Astrocyte (in vitro differentiated cells and primary cell): ENCODE data around the gene EIF1AD. TPM values are rescaled to one million over a fixed set of nuclear protein-coding genes. Genes with fewer than 3 reads are reported as not detected.

ENCODE experiments used
- DNase-seq: peaks from one replicate; pipeline ENCODE4 v3.0.0-alpha.2; 2010; ENCODE audit warnings: low read depth
- FAIRE-seq: peaks from 2 replicates; lab custom pipeline; 2011; peaks lifted over from hg19 to GRCh38; lab: Jason Lieb, UNC
- H2AFZ ChIP-seq: 2 replicates; pipeline ENCODE4 v1.6.0; 2012; ENCODE audit warnings: low read depth, low read length, inconsistent platforms
- H3K27ac ChIP-seq: 2 replicates; pipeline ENCODE4 v1.5.1; 2011; ENCODE audit warnings: low read depth, low read length, inconsistent platforms
- H3K27me3 ChIP-seq: 2 replicates; pipeline ENCODE4 v1.6.0; 2011; ENCODE audit warnings: low read length, inconsistent platforms; ENCODE audit not compliant: insufficient read depth
- H3K36me3 ChIP-seq: 2 replicates; pipeline ENCODE4 v1.5.1; 2011; ENCODE audit warnings: low read length, inconsistent platforms; ENCODE audit not compliant: insufficient read depth
- H3K4me1 ChIP-seq: 2 replicates; pipeline ENCODE4 v1.5.1; 2011; ENCODE audit warnings: low read length, inconsistent platforms; ENCODE audit not compliant: insufficient read depth
- H3K4me2 ChIP-seq: 2 replicates; pipeline ENCODE4 v1.6.0; 2012; ENCODE audit warnings: low read length, inconsistent platforms
- H3K4me3 ChIP-seq: 2 replicates; pipeline ENCODE4 v1.5.1; 2011; ENCODE audit warnings: low read depth, mild to moderate bottlenecking, low read length, inconsistent platforms; ENCODE audit not compliant: insufficient read depth
- H3K79me2 ChIP-seq: 2 replicates; pipeline ENCODE4 v1.6.0; 2012; ENCODE audit warnings: mild to moderate bottlenecking, low read length, inconsistent platforms; ENCODE audit not compliant: insufficient read depth
- H3K9ac ChIP-seq: 2 replicates; pipeline ENCODE4 v1.6.0; 2012; ENCODE audit warnings: mild to moderate bottlenecking, low read length, inconsistent platforms
- H3K9me3 ChIP-seq: 2 replicates; pipeline ENCODE4 v1.5.1; 2012; ENCODE audit warnings: low read depth, mild to moderate bottlenecking, low read length, inconsistent platforms; ENCODE audit not compliant: insufficient read depth
- H4K20me1 ChIP-seq: 2 replicates; pipeline ENCODE4 v1.6.0; 2012; ENCODE audit warnings: low read length, inconsistent platforms; ENCODE audit not compliant: insufficient read depth
- H3K27ac Mint-ChIP-seq: one replicate; pipeline ENCODE4 v1.8.0; 2021; ENCODE audit warnings: mild to moderate bottlenecking, mixed read lengths; ENCODE audit not compliant: unreplicated experiment
- H3K27me3 Mint-ChIP-seq: one replicate; pipeline ENCODE4 v1.8.0; 2021; ENCODE audit warnings: low read depth, mixed read lengths; ENCODE audit not compliant: unreplicated experiment
- H3K36me3 Mint-ChIP-seq: one replicate; pipeline ENCODE4 v1.8.0; 2021; ENCODE audit warnings: low read depth, mixed read lengths; ENCODE audit not compliant: unreplicated experiment
- H3K4me1 Mint-ChIP-seq: one replicate; pipeline ENCODE4 v1.8.0; 2021; ENCODE audit warnings: low read depth, mixed read lengths; ENCODE audit not compliant: unreplicated experiment
- H3K4me3 Mint-ChIP-seq: one replicate; pipeline ENCODE4 v1.8.0; 2021; ENCODE audit warnings: mild to moderate bottlenecking, moderate library complexity, mixed read lengths; ENCODE audit not compliant: unreplicated experiment
- H3K9me3 Mint-ChIP-seq: one replicate; pipeline ENCODE4 v1.8.0; 2021; ENCODE audit warnings: mild to moderate bottlenecking, mixed read lengths; ENCODE audit not compliant: unreplicated experiment
- CTCF ChIP-seq: IDR thresholded peaks from 2 replicates; pipeline ENCODE4 v1.5.1; 2011; ENCODE audit warnings: low read depth, mild to moderate bottlenecking, inconsistent platforms, low read length, moderate library complexity; ENCODE audit not compliant: insufficient read depth
- EZH2 ChIP-seq: IDR thresholded peaks from 2 replicates; pipeline ENCODE4 v1.6.1; 2012; ENCODE audit warnings: mild to moderate bottlenecking, low read length, inconsistent platforms; ENCODE audit not compliant: insufficient read depth
- total RNA-seq: library from RNA; stranded (reverse); gene quantifications from 2 replicates; pipeline ENCODE4 v1.2.1, GENCODE V29; 2021

EIF1AD gene
- total RNA-seq, 1 donor from 2014 or later = 42.7 TPM

- Histone ChIP-seq H3K79me2 (peaks cover 24% of the 10 kb centered on the region), H3K4me2 (no peak overlapping the region), H3K9ac (no peak overlapping the region), H3K4me3 (no peak overlapping the region), H2AFZ (no peak overlapping the region), H3K36me3 (no peaks in the 10 kb centered on the region), H3K27ac (no peak overlapping the region), H3K27me3 (no peaks in the 10 kb centered on the region), H3K4me1 (peaks cover 13% of the 10 kb centered on the region), H3K9me3 (no peaks in the 10 kb centered on the region), H4K20me1 (peaks cover 17% of the 10 kb centered on the region)
- Mint-ChIP-seq H3K27ac (no peak overlapping the region), H3K9me3 (no peaks in the 10 kb centered on the region), H3K4me3 (no peak overlapping the region), H3K27me3 (peaks cover 2% of the 10 kb centered on the region), H3K36me3 (no peaks in the 10 kb centered on the region), H3K4me1 (peaks cover 11% of the 10 kb centered on the region)
- TF ChIP-seq CTCF (no peak), EZH2 (no peak)
- FAIRE-seq (no peak), DNase-seq (no peak)
These were observed 43.1 kb downstream of the EIF1AD start for GRCh38 chr11:65958774-65959420.

DNA sequence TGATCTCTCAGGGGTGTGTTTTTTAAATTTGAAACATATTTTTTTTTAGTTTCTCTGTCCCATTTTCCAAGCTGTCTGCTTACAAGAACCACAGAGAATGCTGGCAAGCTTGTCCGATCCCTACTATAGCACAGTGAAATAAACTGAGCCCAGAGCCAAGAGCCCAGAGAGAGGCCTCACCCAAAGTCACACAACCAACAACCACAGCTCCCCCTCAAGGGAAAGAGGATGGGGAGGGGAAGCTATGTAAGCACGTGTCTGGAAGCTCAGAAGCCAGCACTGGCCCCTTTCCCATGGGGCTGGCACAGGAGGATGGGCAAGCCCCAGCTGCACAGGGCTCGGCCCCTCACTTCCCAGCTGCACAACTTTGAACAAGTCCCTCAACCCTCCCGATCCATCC, 43.7 kb downstream of the EIF1AD start:
- Histone ChIP-seq H3K4me3 (no peak overlapping the region), H3K4me2 (no peak overlapping the region), H3K9me3 (no peaks in the 10 kb centered on the region), H3K27ac (no peak overlapping the region), H3K27me3 (no peaks in the 10 kb centered on the region), H3K79me2 (peaks cover 18% of the 10 kb centered on the region), H2AFZ (no peak overlapping the region), H3K4me1 (peaks cover 12% of the 10 kb centered on the region), H4K20me1 (peaks cover 12% of the 10 kb centered on the region), H3K36me3 (no peaks in the 10 kb centered on the region), H3K9ac (no peak overlapping the region)
- Mint-ChIP-seq H3K9me3 (no peaks in the 10 kb centered on the region), H3K27me3 (peaks cover 2% of the 10 kb centered on the region), H3K36me3 (no peaks in the 10 kb centered on the region), H3K4me3 (peak overlapping the region; percentile 8), H3K27ac (no peak overlapping the region), H3K4me1 (peaks cover 11% of the 10 kb centered on the region)
- FAIRE-seq (no peak), DNase-seq (no peak)
- no peak for TF ChIP-seq CTCF
- no peak for TF ChIP-seq EZH2

- Mint-ChIP-seq H3K4me1 (no peaks in the 10 kb centered on the region), H3K36me3 (no peaks in the 10 kb centered on the region), H3K27ac (no peak overlapping the region), H3K9me3 (no peaks in the 10 kb centered on the region), H3K4me3 (no peak overlapping the region), H3K27me3 (peaks cover 2% of the 10 kb centered on the region)
- no peak overlapping the region for H3K27ac ChIP-seq
- no peak overlapping the region for H3K4me2 ChIP-seq
- no peaks in the 10 kb centered on the region for H3K9me3 ChIP-seq
- no peaks in the 10 kb centered on the region for H3K27me3 ChIP-seq
- FAIRE-seq = no peak
- no peaks in the 10 kb centered on the region for H3K4me1 ChIP-seq
- no peak overlapping the region for H3K9ac ChIP-seq
- no peaks in the 10 kb centered on the region for H4K20me1 ChIP-seq
- no peak overlapping the region for H3K4me3 ChIP-seq
- H2AFZ ChIP-seq = no peak overlapping the region
- no peaks in the 10 kb centered on the region for H3K36me3 ChIP-seq
- TF ChIP-seq CTCF (no peak), EZH2 (no peak)
- H3K79me2 ChIP-seq = no peaks in the 10 kb centered on the region
- DNase-seq = no peak
These were observed 47.2 kb downstream of the EIF1AD start for GRCh38 chr11:65954771-65955170.
